Parathyroid adenoma (tissue), 2 donors: ENCODE results near the gene KCTD15.

Experiments
- H2AFZ ChIP-seq: fragments of 300-600 bp; sonication (generic); one replicate; pipeline ENCODE4 v1.7.0; 2017; ENCODE audit warnings: antibody characterized with exemption, mild to moderate bottlenecking
- H3K27ac ChIP-seq: fragments of 300-600 bp; sonication (generic); one replicate; pipeline ENCODE4 v1.7.0; 2017
- H3K27me3 ChIP-seq: fragments of 300-600 bp; sonication (generic); one replicate; pipeline ENCODE4 v1.7.0; 2017; ENCODE audit warnings: low read length; ENCODE audit not compliant: control insufficient read depth, insufficient read depth
- H3K36me3 ChIP-seq: fragments of 300-600 bp; sonication (generic); one replicate; pipeline ENCODE4 v1.7.0; 2017; ENCODE audit warnings: low read length; ENCODE audit not compliant: control insufficient read depth, insufficient read depth
- H3K4me1 ChIP-seq: fragments of 300-600 bp; sonication (generic); one replicate; pipeline ENCODE4 v1.7.0; 2017; ENCODE audit warnings: control low read depth
- H3K4me2 ChIP-seq: fragments of 300-600 bp; sonication (generic); one replicate; pipeline ENCODE4 v1.7.0; 2017; ENCODE audit warnings: low read length
- H3K4me3 ChIP-seq: fragments of 300-600 bp; sonication (generic); one replicate; pipeline ENCODE4 v1.7.0; 2017; ENCODE audit warnings: low read depth, low read length
- H3K79me2 ChIP-seq: fragments of 300-600 bp; sonication (generic); one replicate; pipeline ENCODE4 v1.7.0; 2017; ENCODE audit warnings: control low read depth
- H3K9ac ChIP-seq: fragments of 300-600 bp; sonication (generic); one replicate; pipeline ENCODE4 v1.7.0; 2017; ENCODE audit warnings: mild to moderate bottlenecking
- H3K9me3 ChIP-seq: fragments of 300-600 bp; sonication (generic); one replicate; pipeline ENCODE4 v1.7.0; 2017; ENCODE audit warnings: low read length; ENCODE audit not compliant: control insufficient read depth
- CTCF ChIP-seq: fragments of 300-600 bp; sonication (generic); IDR thresholded peaks from one replicate; pipeline ENCODE4 v1.7.0; 2017; ENCODE audit warnings: antibody characterized with exemption, mild to moderate bottlenecking
- donor health status: primary hyperparathyroidism.

KCTD15 gene

DNA sequence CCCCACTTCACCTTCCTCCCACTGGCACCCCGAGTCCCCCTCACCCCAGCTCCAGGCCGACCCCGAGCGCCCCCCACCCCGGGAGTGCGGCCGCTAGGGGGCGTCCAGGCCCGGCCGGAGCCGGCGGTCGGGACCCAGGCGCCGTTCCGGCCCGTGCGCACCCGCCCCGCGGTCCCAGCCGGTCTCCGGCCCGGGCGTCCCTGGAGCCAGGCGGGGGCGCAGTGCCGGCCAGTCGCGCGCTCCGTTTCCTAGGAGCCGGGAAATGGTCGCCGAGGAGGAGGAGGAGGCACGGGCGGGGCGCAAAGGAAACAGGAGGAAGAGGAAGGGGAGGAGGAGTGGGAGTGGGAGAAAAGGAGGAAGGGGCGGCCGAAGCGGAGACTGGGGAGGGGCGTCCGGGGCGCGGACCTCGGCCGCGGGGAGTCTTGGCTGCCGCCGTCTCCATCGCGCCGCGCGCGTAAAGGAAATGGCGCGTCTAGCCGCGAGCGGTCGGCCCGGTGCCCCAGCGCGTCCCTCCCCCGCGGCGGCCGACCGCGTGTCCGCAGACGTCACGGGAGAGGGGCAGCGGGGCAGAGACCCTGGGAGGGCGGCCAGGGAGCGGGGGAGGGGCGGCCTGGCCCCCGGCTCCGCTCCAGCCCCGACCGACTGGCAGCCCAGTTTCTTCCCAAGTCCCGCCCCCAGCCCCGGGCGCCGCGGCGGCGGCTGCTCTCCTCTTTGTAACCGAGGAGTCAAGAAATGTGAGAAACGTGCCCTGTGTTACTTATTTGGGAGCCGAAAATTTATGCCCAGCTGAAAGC lies 1.1 kb upstream of the KCTD15 start:
- Histone ChIP-seq H3K4me1 (peaks cover 21% of the 10 kb centered on the region), H2AFZ (peak overlapping the region; percentile 84), H3K36me3 (no peaks in the 10 kb centered on the region), H3K9ac (peak overlapping the region; percentile 75), H3K27ac (peak overlapping the region; percentile 95), H3K79me2 (no peaks in the 10 kb centered on the region), H3K27me3 (no peaks in the 10 kb centered on the region), H3K4me2 (peak overlapping the region; percentile 86), H3K4me3 (peak overlapping the region; percentile 66), H3K9me3 (no peaks in the 10 kb centered on the region)
- peak; percentile 78 for TF ChIP-seq CTCF

- Histone ChIP-seq H3K4me3 (peak overlapping the region; percentile 65), H3K4me2 (peak overlapping the region; percentile 94), H3K36me3 (no peaks in the 10 kb centered on the region), H3K9ac (no peak overlapping the region), H3K79me2 (no peaks in the 10 kb centered on the region), H3K27me3 (no peaks in the 10 kb centered on the region), H3K4me1 (peaks cover 16% of the 10 kb centered on the region), H3K27ac (peak overlapping the region; percentile 36), H3K9me3 (no peaks in the 10 kb centered on the region), H2AFZ (peak overlapping the region; percentile 88)
- TF ChIP-seq CTCF, result no peak
Measured at GRCh38 chr19:33797802-33798671, 1.4 kb downstream of the KCTD15 start.

- H3K9me3 ChIP-seq, result no peaks in the 10 kb centered on the region
- no peak overlapping the region for H3K4me2 ChIP-seq
- no peaks in the 10 kb centered on the region for H3K27me3 ChIP-seq
- no peaks in the 10 kb centered on the region for H3K36me3 ChIP-seq
- TF ChIP-seq CTCF, result no peak
- peak overlapping the region; percentile 38 for H2AFZ ChIP-seq
- peak overlapping the region; percentile 36 for H3K27ac ChIP-seq
- H3K4me1 ChIP-seq, result peaks cover 16% of the 10 kb centered on the region
- peak overlapping the region; percentile 11 for H3K4me3 ChIP-seq
- H3K9ac ChIP-seq, result no peak overlapping the region
- no peaks in the 10 kb centered on the region for H3K79me2 ChIP-seq
Measured at GRCh38 chr19:33798681-33799111, 2.0 kb downstream of the KCTD15 start.

DNA sequence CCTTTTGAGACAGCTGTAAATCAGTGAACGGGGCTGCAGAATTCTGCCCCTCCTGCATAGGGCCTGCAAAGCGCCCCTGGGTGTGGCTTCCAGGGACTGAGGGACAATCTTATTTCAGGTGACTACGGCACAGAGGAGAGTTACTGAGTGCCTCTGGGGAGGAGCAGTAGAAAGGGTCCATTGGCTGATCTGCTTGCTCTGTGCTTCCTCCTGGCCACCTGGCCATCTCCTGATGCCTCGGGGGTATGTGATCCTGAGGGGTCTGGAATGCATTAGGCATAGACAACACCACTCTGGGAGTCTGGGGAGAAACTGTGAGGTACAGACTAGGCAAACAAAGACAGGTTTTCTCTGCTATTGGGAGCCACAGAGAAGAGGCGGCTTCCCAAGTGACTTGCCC lies 2.8 kb downstream of the KCTD15 start:
- no peaks in the 10 kb centered on the region for H3K27me3 ChIP-seq
- H3K79me2 ChIP-seq, result no peaks in the 10 kb centered on the region
- peaks cover 15% of the 10 kb centered on the region for H3K4me1 ChIP-seq
- TF ChIP-seq CTCF, result no peak
- H3K9me3 ChIP-seq, result no peaks in the 10 kb centered on the region
- no peak overlapping the region for H2AFZ ChIP-seq
- H3K4me3 ChIP-seq, result no peak overlapping the region
- H3K27ac ChIP-seq, result no peak overlapping the region
- H3K9ac ChIP-seq, result no peak overlapping the region
- H3K4me2 ChIP-seq, result no peak overlapping the region
- H3K36me3 ChIP-seq, result no peaks in the 10 kb centered on the region
